HG02973 (cell line): ENCODE measurements around the gene TPRG1L.

Experiments used
- ATAC-seq: cut with Tn5 transposase; IDR thresholded peaks from one replicate; pipeline ENCODE4 v1.9.1; 2021; ENCODE audit warnings: moderate library complexity; ENCODE audit not compliant: unreplicated experiment

Gene TPRG1L

GRCh38 chr1:3627515-3628253 lies 2.9 kb downstream of the TPRG1L start:
- no peak for ATAC-seq

GRCh38 chr1:3628445-3628844 lies 3.6 kb downstream of the TPRG1L start:
- ATAC-seq: no peak

GRCh38 chr1:3629561-3630160 lies 4.8 kb downstream of the TPRG1L start:
- ATAC-seq: no peak

GRCh38 chr1:3630161-3630611 lies 5.4 kb downstream of the TPRG1L start:
- no peak for ATAC-seq

GRCh38 chr1:3630914-3631313 lies 6.1 kb downstream of the TPRG1L start:
- no peak for ATAC-seq

- no peak for ATAC-seq
Measured at GRCh38 chr1:3631320-3632260, 6.8 kb downstream of the TPRG1L start.

GRCh38 chr1:3632298-3632697 lies 7.5 kb downstream of the TPRG1L start:
- no peak for ATAC-seq

- ATAC-seq: no peak
Measured at GRCh38 chr1:3632716-3633343, 8.0 kb downstream of the TPRG1L start.

GRCh38 chr1:3633344-3634058 lies 8.7 kb downstream of the TPRG1L start:
- ATAC-seq: no peak

GRCh38 chr1:3634059-3634800 lies 9.4 kb downstream of the TPRG1L start:
- ATAC-seq: no peak

- no peak for ATAC-seq
Measured at GRCh38 chr1:3636080-3636479, 11.3 kb downstream of the TPRG1L start.

- no peak for ATAC-seq
Measured at GRCh38 chr1:3636531-3636930, 11.7 kb downstream of the TPRG1L start.

- ATAC-seq: no peak
Measured at GRCh38 chr1:3638027-3638426, 13.2 kb downstream of the TPRG1L start.

- no peak for ATAC-seq
Measured at GRCh38 chr1:3638676-3639075, 13.9 kb downstream of the TPRG1L start.

GRCh38 chr1:3639397-3639911 lies 14.6 kb downstream of the TPRG1L start:
- ATAC-seq: no peak

GRCh38 chr1:3640121-3640837 lies 15.5 kb downstream of the TPRG1L start:
- no peak for ATAC-seq

GRCh38 chr1:3641046-3641760 lies 16.4 kb downstream of the TPRG1L start:
- ATAC-seq: no peak

GRCh38 chr1:3641816-3642215 lies 17.0 kb downstream of the TPRG1L start:
- no peak for ATAC-seq
